Frontal cortex (tissue), 4 donors: ENCODE data around the gene TIMM17A. TPM values are rescaled to one million over a fixed set of nuclear protein-coding genes. Genes with fewer than 3 reads are reported as not detected.
"Not testable (repeated sequence)": the region's sequence is repeated elsewhere in the genome, so short reads cannot be mapped to it uniquely, and the experiment has no call there.

Experiments used
- DNase-seq, 2 donors: peaks; one replicate each; pipeline ENCODE4 v3.0.0; 2012; ENCODE audit warnings: low spot score in 2 of 2
- FAIRE-seq: peaks from 2 replicates; lab custom pipeline; 2012; peaks lifted over from hg19 to GRCh38; lab: Jason Lieb, UNC
- small RNA-seq: library from RNA; depleted of rRNA; stranded (forward); fragments of <200 nt; gene quantifications from one replicate; pipeline ENCODE3, GENCODE V24; 2014
- total RNA-seq: library from RNA; depleted of rRNA; stranded (reverse); fragments of >200 nt; gene quantifications from one replicate; pipeline ENCODE4 v1.2.3, GENCODE V29; 2014
- donor health status: control.
- donor health status: control.
- donor health status: control.

The TIMM17A gene
- total RNA-seq, 1 donor from 2014 or later: 56.3 TPM

DNA sequence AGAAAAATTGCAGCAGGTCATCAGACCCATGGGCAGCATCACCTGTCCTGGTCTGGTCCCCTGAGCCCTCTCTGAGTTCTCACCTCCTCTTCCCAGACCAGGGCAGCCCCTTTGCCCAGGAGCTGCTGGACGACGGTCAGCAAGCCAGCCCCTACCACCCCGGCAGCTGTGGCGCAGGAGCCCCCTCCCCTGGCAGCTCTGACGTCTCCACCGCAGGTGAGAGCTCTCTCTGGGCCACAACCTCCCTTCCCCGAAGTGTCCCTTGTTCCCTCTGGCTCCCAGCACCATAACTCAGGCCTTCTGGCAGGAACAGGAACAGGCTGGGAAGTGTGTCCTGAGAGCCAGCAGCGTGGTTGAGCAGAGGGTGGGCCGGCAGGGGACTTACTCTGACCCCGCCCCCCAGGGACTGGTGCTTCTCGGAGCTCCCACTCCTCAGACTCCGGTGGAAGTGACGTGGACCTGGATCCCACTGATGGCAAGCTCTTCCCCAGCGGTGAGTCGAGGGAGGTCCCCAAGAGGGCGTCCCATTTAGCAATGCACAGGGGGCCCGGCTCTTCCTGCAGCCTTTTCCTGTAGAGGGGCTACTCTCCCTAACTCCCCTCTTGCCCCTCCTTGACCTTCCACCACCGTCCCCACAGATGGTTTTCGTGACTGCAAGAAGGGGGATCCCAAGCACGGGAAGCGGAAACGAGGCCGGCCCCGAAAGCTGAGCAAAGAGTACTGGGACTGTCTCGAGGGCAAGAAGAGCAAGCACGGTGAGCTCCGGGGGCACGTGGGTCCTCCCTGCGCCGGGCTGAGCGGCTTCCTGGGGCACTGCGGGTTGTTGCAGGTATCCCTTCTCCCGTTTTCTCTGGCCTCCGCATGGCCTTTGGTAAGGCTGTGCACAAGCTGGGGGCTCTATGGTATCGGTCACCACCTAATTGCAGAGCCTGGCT, 57.5 kb downstream of the TIMM17A start:
- DNase-seq (no peak), FAIRE-seq (no peak)

DNA sequence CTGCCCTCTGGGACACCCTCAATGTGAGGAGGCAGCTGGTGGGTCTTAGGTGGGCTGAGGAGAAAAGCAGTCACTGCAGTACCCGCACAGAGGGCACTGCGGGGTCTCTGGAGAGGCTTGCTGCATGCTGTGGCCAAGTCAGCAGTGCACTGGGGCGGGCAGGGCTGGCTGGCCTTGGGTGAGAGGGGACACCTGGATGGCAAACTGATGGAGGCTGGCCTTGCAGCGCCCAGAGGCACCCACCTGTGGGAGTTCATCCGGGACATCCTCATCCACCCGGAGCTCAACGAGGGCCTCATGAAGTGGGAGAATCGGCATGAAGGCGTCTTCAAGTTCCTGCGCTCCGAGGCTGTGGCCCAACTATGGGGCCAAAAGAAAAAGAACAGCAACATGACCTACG, 58.3 kb downstream of the TIMM17A start:
- DNase-seq: no peak
- FAIRE-seq: no peak

DNA sequence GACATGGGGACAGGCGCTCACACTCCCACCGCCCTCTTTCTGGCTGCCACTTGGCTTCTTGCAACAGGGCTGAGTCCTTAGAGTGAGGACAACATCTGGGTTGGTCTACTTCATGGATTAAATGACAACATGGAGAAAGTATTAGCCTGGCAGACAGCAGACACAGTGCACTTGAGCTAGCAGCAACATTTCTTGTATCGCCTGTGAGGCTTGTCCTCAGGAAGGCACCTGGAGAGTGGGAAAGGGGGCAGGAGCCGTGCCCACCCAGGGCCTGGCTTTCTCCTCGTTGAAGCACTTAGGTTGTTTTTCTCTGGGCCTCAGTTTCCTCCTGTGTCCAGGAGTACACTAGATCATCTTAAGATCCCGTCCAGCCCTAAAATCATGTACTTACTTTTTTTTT, 58.8 kb downstream of the TIMM17A start:
- no peak for DNase-seq
- no peak for FAIRE-seq

DNA sequence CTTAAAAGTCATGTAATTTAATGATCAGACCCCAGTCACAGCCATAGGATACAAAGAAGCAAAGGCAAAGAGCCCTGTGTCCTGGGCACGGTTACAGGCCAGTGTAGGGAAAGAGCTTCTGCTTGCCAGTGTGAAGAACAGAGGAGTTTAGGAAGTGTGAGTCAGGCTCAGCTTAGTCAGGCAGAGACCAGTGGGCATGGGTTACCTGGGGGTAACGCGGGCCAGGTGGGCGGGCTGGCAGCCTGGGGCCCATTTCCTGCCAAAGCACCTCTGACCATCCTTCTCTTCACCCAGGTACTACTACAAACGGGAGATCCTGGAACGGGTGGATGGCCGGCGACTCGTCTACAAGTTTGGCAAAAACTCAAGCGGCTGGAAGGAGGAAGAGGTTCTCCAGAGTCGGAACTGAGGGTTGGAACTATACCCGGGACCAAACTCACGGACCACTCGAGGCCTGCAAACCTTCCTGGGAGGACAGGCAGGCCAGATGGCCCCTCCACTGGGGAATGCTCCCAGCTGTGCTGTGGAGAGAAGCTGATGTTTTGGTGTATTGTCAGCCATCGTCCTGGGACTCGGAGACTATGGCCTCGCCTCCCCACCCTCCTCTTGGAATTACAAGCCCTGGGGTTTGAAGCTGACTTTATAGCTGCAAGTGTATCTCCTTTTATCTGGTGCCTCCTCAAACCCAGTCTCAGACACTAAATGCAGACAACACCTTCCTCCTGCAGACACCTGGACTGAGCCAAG, 59.8 kb downstream of the TIMM17A start:
- FAIRE-seq (no peak), DNase-seq (no peak)

DNA sequence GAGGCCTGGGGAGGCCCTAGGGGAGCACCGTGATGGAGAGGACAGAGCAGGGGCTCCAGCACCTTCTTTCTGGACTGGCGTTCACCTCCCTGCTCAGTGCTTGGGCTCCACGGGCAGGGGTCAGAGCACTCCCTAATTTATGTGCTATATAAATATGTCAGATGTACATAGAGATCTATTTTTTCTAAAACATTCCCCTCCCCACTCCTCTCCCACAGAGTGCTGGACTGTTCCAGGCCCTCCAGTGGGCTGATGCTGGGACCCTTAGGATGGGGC, 60.3 kb downstream of the TIMM17A start:
- no peak for FAIRE-seq

DNA sequence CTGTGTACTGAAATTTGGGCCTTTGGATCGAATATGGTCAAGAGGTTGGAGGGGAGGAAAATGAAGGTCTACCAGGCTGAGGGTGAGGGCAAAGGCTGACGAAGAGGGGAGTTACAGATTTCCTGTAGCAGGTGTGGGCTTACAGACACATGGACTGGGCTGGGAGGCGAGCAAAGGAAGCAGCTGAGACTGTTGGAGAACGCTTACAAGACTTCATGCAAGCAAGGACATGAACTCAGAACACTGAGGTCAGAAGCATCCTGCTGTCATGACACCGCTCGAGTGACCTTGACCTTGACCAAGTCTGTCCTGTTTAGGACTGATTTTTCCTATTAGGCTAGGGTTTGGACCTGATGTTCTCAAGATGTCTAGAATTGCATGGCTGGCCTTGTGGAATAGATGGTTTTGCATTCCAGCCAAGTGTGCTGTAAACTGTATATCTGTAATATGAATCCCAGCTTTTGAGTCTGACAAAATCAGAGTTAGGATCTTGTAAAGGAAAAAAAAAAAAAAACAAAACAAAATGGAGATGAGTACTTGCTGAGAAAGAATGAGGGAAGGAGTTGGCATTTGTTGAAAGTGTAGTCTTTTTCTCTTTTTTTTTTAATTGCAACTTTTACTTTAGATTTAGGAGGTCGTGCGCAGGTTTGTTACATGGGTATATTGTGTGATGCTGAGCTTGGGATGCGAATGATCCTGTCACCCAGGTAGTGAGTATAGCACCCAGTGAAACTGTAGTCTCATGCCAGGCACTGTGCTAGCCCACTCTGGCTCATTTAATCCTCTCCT, 60.9 kb downstream of the TIMM17A start:
- no peak for FAIRE-seq
- DNase-seq: no peak

More for the DNA sequence above, 60.3 kb downstream of the TIMM17A start:
- DNase-seq: no peak

DNA sequence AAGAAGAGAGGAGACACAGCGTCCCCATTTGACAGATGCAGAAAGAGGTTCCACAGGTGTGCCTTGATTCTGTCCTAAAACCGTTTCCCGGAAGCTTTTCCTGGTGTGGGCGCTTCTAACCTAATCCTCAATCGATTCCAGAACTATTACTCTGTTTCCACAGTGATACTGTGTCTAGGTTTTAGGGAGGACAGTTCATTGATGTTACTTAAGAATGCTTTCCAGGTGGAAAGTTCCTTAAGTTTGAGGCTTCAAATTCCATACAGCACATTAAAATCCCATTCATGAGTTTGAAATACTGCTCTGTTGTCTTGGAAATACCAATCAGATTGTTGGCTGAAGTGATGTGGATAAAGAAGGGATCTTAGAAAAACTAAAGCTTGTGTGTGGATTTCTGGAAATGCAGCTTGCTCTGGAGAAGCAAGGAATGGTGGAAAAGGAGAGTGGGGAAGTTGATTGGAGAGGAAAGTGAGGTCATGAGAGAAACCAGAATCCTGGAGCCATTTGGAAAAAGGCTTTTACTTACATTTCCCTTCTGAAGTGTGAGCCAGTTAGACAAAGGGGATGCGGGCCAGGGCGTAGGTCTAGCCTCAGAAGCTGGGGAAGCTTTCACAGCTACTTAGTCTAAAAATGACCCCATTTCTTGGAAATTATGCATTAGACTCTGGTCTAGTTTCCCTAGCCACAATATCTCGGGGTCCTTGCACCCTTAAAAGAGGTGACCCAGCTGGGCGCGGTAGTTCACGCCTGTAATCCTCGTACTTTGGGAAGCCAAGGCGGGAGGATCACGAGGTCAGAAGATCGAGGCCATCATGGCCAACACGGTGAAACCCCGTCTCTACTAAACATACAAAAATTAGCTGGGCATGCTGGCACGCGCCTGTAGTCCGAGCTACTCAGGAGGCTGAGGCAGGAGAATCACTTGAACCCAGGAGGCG, 61.8 kb downstream of the TIMM17A start:
- FAIRE-seq (no peak), DNase-seq (no peak)

DNA sequence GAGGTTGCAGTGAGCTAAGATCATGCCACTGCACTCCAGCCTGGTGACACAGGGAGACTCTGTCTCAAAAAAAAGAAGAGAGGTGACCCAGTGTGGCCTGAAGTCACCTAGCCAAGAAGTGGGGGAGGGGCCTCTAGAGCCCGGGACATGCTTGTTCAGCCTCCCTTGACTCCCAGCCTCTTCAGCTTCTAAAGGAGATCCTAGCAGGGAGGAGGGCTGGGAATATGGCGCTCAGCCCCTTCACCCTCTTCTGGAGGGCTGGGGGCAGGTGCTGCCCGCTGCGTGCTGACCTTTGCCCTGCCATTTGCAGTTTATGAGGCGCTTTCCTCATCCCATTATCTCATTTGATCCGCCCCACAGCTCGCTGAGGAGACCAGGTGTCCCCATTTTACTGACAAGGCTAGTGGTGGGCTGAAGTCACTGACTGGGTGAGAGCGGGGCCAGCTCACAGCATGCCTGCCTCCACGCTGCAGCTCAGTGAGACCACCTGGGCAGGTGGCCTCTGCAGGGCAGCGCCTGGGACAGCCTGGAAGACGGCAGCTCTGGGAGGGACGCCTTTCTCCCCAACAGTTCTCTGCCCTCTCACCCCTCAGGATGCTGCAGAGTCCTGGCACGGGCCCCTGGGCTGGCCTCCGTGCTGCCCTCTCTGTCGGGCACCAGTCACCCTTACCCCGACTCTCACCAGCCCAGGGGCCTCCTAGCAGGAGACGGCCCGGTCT, 62.6 kb downstream of the TIMM17A start:
- DNase-seq: no peak
- FAIRE-seq: no peak

DNA sequence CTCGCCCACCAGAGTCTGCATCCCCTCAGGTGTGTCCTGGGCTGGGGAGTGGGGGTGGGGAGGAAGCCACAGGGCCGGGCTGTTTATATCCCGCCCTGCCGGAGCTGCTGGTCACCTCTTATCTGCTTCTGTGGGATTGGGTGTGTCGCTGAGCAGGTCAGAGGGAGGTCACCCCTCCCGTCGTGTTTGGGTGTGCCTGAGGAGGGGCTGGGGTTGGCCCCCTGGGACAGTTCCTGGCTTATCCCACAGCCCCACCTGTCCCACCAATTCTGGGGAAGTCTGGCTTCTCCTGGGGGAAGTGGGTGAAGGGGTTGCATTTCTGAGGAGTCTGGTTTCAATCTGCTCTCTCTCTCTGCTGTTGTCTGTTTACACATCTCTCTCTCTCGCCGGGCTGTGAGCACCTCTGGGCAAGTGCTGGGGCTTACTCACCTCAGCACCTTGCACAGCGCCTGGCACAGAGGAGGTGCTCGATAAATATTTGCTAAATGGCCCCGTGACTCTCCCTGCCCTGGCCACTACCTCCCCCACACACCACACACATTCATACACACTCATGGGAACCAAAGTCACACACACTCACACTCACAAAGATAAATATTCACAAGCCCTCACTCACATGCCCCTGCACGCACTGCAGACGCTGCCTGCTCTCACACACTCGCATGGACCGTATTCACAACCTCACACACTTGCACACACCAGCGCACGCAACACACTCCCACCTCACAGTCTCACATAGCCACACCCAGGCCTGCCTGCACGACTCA, 63.3 kb downstream of the TIMM17A start:
- FAIRE-seq: no peak
- no peak for DNase-seq

DNA sequence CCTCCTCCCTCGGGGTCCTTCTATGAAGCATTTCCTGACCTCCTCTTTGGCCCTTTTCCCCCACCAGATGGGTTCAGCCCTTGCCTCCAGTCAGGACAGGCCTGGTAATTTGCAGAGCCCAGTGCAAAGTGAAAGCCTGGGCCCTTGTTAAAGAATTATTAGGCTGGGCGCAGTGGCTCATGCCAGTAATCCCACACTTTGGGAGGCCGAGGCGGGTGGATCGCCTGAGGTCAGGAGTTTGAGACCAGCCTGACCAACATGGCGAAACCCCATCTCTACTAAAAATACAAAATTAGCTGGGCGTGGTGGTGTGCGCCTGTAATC, 63.9 kb downstream of the TIMM17A start:
- not testable (repeated sequence) for FAIRE-seq, DNase-seq

Small RNA genes lying within 50 kb of the gene (small RNA-seq; reads per million reads assigned to genes)
- not detected for gene MIR6740
- gene RF00156: not detected

Other genes starting within 250 kb of the TIMM17A start
- 33.4 TPM for gene IPO9, start 126.3 kb upstream of the TIMM17A start, total RNA-seq
- 22.4 TPM for gene SHISA4, start 66.6 kb upstream of the TIMM17A start, total RNA-seq
- gene LMOD1, start 9.0 kb upstream of the TIMM17A start, total RNA-seq: 0.41 TPM
- gene RNPEP, start 27.1 kb downstream of the TIMM17A start, total RNA-seq: 11.4 TPM
- under 0.01 TPM for gene ELF3, start 55.1 kb downstream of the TIMM17A start, total RNA-seq
- 0.82 TPM for gene GPR37L1, start 167.4 kb downstream of the TIMM17A start, total RNA-seq
- gene ARL8A, start 189.2 kb downstream of the TIMM17A start, total RNA-seq: 99.1 TPM
- gene PTPN7, start 205.1 kb downstream of the TIMM17A start, total RNA-seq: not detected
- gene LGR6, start 238.3 kb downstream of the TIMM17A start, total RNA-seq: 0.41 TPM